Activated CD4-positive, alpha-beta T cell treated with anti-CD3 and anti-CD28 coated beads, Interleukin-2, amount 50 U/mL, for 16 hours (primary cell): Measurements from ENCODE around the gene NAP1L4.

Experiments
- DNase-seq: peaks from one replicate; pipeline ENCODE4 v3.0.0-alpha.2; 2020

NAP1L4 gene

GRCh38 chr11:2991452-2992233 is 486 bp downstream of the NAP1L4 start:
- peak; percentile 18 for DNase-seq

- peak; percentile 66 for DNase-seq
Measured at GRCh38 chr11:2990617-2991451, 1.3 kb downstream of the NAP1L4 start.

- peak; percentile 40 for DNase-seq
Measured at GRCh38 chr11:2989551-2989950, 2.6 kb downstream of the NAP1L4 start.

- DNase-seq: peak; percentile 22
Measured at GRCh38 chr11:2989006-2989405, 3.1 kb downstream of the NAP1L4 start.

GRCh38 chr11:2987881-2988861 is 4.0 kb downstream of the NAP1L4 start:
- peak; percentile 50 for DNase-seq

- no peak for DNase-seq
Measured at GRCh38 chr11:2983908-2984307, 8.2 kb downstream of the NAP1L4 start.

- no peak for DNase-seq
Measured at GRCh38 chr11:2982214-2982613, 9.9 kb downstream of the NAP1L4 start.

GRCh38 chr11:2981130-2981529 is 11.0 kb downstream of the NAP1L4 start:
- DNase-seq: no peak

GRCh38 chr11:2980168-2980840 is 11.8 kb downstream of the NAP1L4 start:
- DNase-seq: no peak

GRCh38 chr11:2977113-2977512 is 15.0 kb downstream of the NAP1L4 start:
- no peak for DNase-seq

- no peak for DNase-seq
Measured at GRCh38 chr11:2976294-2977063, 15.7 kb downstream of the NAP1L4 start.

- peak; percentile 52 for DNase-seq
Measured at GRCh38 chr11:2975594-2975993, 16.5 kb downstream of the NAP1L4 start.

- no peak for DNase-seq
Measured at GRCh38 chr11:2974272-2974671, 17.9 kb downstream of the NAP1L4 start.

- no peak for DNase-seq
Measured at GRCh38 chr11:2968341-2968900, 23.7 kb downstream of the NAP1L4 start.

GRCh38 chr11:2964782-2965181 is 27.3 kb downstream of the NAP1L4 start:
- DNase-seq: no peak

- no peak for DNase-seq
Measured at GRCh38 chr11:2963761-2964160, 28.4 kb downstream of the NAP1L4 start.

- no peak for DNase-seq
Measured at GRCh38 chr11:2963112-2963754, 28.9 kb downstream of the NAP1L4 start.

- no peak for DNase-seq
Measured at GRCh38 chr11:2961080-2961479, 31.0 kb downstream of the NAP1L4 start.

- DNase-seq: no peak
Measured at GRCh38 chr11:2960139-2960538, 32.0 kb downstream of the NAP1L4 start.

- DNase-seq: no peak
Measured at GRCh38 chr11:2958251-2958650, 33.9 kb downstream of the NAP1L4 start.
